ENCODE results near the gene HOGA1.

DNA sequence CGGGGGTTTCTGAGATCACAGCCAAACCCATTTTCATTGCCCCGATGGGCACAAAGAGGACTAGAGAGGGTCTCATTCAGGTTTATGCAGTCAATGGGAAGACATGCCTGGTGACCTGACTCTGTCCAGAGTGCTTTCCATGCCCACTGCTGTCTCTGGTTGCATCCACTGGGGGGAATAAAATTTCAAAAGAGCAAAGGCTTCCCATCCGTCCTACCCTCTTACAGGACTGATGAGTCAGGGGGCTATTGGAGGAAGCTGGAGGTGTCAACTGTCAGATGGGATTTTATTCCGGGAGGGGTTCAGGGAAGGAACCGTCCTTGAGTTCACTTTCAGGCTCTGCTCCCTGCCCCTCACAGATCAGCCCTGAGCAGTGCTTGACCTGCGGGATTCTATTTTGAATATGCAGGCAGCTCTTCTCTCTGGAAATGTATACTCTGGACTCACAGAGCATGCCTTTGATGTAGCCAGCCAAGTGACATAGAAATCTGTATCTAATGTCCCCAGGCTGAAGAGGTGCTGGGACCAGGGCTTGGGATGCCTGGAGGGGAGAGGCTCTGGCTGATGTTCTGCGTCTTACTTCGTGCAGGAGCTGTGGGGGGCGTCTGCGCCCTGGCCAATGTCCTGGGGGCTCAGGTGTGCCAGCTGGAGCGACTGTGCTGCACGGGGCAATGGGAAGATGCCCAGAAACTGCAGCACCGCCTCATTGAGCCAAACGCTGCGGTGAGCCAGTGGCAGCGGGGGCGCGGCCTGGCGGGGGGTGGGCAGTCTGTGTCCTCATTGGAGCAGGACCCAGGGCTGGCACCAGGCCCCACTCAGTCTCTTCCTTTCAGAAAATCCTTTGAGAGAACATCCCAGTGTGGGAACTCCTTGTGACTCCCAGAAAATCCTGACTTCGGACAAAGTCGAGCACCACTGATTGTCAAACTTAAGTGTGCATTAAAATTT is 17.4 kb downstream of the HOGA1 start:
- TF ChIP-seq, protein P1, sequence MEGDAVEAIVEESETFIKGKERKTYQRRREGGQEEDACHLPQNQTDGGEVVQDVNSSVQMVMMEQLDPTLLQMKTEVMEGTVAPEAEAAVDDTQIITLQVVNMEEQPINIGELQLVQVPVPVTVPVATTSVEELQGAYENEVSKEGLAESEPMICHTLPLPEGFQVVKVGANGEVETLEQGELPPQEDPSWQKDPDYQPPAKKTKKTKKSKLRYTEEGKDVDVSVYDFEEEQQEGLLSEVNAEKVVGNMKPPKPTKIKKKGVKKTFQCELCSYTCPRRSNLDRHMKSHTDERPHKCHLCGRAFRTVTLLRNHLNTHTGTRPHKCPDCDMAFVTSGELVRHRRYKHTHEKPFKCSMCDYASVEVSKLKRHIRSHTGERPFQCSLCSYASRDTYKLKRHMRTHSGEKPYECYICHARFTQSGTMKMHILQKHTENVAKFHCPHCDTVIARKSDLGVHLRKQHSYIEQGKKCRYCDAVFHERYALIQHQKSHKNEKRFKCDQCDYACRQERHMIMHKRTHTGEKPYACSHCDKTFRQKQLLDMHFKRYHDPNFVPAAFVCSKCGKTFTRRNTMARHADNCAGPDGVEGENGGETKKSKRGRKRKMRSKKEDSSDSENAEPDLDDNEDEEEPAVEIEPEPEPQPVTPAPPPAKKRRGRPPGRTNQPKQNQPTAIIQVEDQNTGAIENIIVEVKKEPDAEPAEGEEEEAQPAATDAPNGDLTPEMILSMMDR (conservative IDR thresholded peaks at IDR 0.05 in 1 of 2, IDR thresholded peaks at IDR 0.05 in 1 of 2; ENCODE audit: low read depth in 1 of 2, low read length in 2 of 2): no peak
- no peak for TF ChIP-seq EZH2 (IDR thresholded peaks at IDR 0.05; ENCODE audit: low read length, missing control alignments)
